Measurements from ENCODE around the gene ACOT2. TPM values are rescaled to one million over a fixed set of nuclear protein-coding genes. Genes with fewer than 3 reads are reported as not detected.
"Not testable (repeated sequence)": the region's sequence is repeated elsewhere in the genome, so short reads cannot be mapped to it uniquely, and the experiment has no call there.

Gene ACOT2
- polyA plus RNA-seq, 1 of the 3 experiments (the other 2 are of a cell fraction): 46.7 TPM

GRCh38 chr14:73570913-73571312, 1.9 kb downstream of the ACOT2 start:
- H3K9ac ChIP-seq; H3K4me3 ChIP-seq (ENCODE audit: low read depth in 2 of 2, low read length in 1 of 2); H3K36me3 ChIP-seq (replicated peaks in 1 of 2; ENCODE audit: control insufficient read depth in 1 of 2, insufficient read depth in 2 of 2, low read length in 1 of 2); H3K27me3 ChIP-seq (ENCODE audit: insufficient read depth); H3K9me3 ChIP-seq; H4K20me1 ChIP-seq (ENCODE audit: insufficient read depth); H3K9me2 ChIP-seq; H3F3A ChIP-seq (replicated peaks; ENCODE audit: insufficient read depth); H2AFZ ChIP-seq (ENCODE audit: low read depth); H3K27ac ChIP-seq (ENCODE audit: low read depth in 2 of 2, low read length in 1 of 2); H3K4me2 ChIP-seq: not testable (repeated sequence)
- Histone ChIP-seq H3K79me2 (ENCODE audit: insufficient read depth) (peaks cover 14% of the 10 kb centered on the region), H3K4me1 (ENCODE audit: control insufficient read depth in 1 of 2, insufficient read depth in 2 of 2, low read depth in 1 of 2, low read length in 1 of 2) (peaks cover 5 to 12% of the 10 kb centered on the region in 2 experiments; a peak in 3 of 4 replicates)
- ChIA-PET POLR2A (interaction anchor here (1.1 to 2.2 kb wide), 2 partner anchors 42 to 80 kb away, joined by 8 read pairs; partner anchors contain the start of genes ACOT6 and RIOX1), CTCF (interaction anchor here (0.6 to 1.7 kb wide), 3 partner anchors 19 to 62 kb away, joined by 3 to 7 read pairs (median 3); no protein-coding TSS in a partner anchor)
- 73% methylated on average over 6 of the region's 8 CpGs for WGBS (ENCODE audit: low lambda C conversion rate)
- peak; percentile 69 for DNase-seq
- TF ChIP-seq RAD21 (IDR thresholded peaks at IDR 0.05; ENCODE audit: low read length) (peak; percentile 31; the same call in 1 of the 2 replicates), CTCF (IDR thresholded peaks at IDR 0.05) (peak; percentile 59)

- not testable (repeated sequence) for H2AFZ ChIP-seq (ENCODE audit: low read depth)
- 98% methylated on average over 5 of the region's 5 CpGs for WGBS (ENCODE audit: low lambda C conversion rate)
- peaks cover 12% of the 10 kb centered on the region for H3K79me2 ChIP-seq (ENCODE audit: insufficient read depth)
Measured at GRCh38 chr14:73573034-73573433, 4.0 kb downstream of the ACOT2 start.

GRCh38 chr14:73573740-73574139, 4.7 kb downstream of the ACOT2 start:
- H4K20me1 ChIP-seq (ENCODE audit: insufficient read depth); DNase-seq; H3K27me3 ChIP-seq (ENCODE audit: insufficient read depth); POLR2A ChIA-PET; H3K9me3 ChIP-seq; H3K79me2 ChIP-seq (ENCODE audit: insufficient read depth); H2AFZ ChIP-seq (ENCODE audit: low read depth); H3K4me1 ChIP-seq (ENCODE audit: control insufficient read depth in 1 of 2, insufficient read depth in 2 of 2, low read depth in 1 of 2, low read length in 1 of 2); CTCF ChIA-PET; H3K9ac ChIP-seq; H3K27ac ChIP-seq (ENCODE audit: low read depth in 2 of 2, low read length in 1 of 2); H3K9me2 ChIP-seq; H3K4me2 ChIP-seq; H3K4me3 ChIP-seq (ENCODE audit: low read depth in 2 of 2, low read length in 1 of 2): not testable (repeated sequence)
- Histone ChIP-seq H3F3A (replicated peaks; ENCODE audit: insufficient read depth) (peaks cover 10% of the 10 kb centered on the region), H3K36me3 (replicated peaks in 1 of 2; ENCODE audit: control insufficient read depth in 1 of 2, insufficient read depth in 2 of 2, low read length in 1 of 2) (peaks cover 0 to 12% of the 10 kb centered on the region in 2 experiments)
- 98% methylated on average over 4 of the region's 4 CpGs for WGBS (ENCODE audit: low lambda C conversion rate)

More at GRCh38 chr14:73573034-73573433, 4.0 kb downstream of the ACOT2 start:
- CTCF ChIA-PET; H3K9ac ChIP-seq; H3K27me3 ChIP-seq (ENCODE audit: insufficient read depth); POLR2A ChIA-PET; H3K9me2 ChIP-seq; DNase-seq; H3K36me3 ChIP-seq (replicated peaks in 1 of 2; ENCODE audit: control insufficient read depth in 1 of 2, insufficient read depth in 2 of 2, low read length in 1 of 2); H3K27ac ChIP-seq (ENCODE audit: low read depth in 2 of 2, low read length in 1 of 2); H3K4me1 ChIP-seq (ENCODE audit: control insufficient read depth in 1 of 2, insufficient read depth in 2 of 2, low read depth in 1 of 2, low read length in 1 of 2); H3K9me3 ChIP-seq; H3K4me2 ChIP-seq; H3K4me3 ChIP-seq (ENCODE audit: low read depth in 2 of 2, low read length in 1 of 2); H4K20me1 ChIP-seq (ENCODE audit: insufficient read depth): not testable (repeated sequence)
- peaks cover 10% of the 10 kb centered on the region for H3F3A ChIP-seq (replicated peaks; ENCODE audit: insufficient read depth)

GRCh38 chr14:73574251-73574650, 5.2 kb downstream of the ACOT2 start:
- H3K9me2 ChIP-seq; H3K9me3 ChIP-seq; H3K9ac ChIP-seq; H3K4me2 ChIP-seq; H3K4me1 ChIP-seq (ENCODE audit: control insufficient read depth in 1 of 2, insufficient read depth in 2 of 2, low read depth in 1 of 2, low read length in 1 of 2); POLR2A ChIA-PET; H4K20me1 ChIP-seq (ENCODE audit: insufficient read depth); H2AFZ ChIP-seq (ENCODE audit: low read depth); H3K27ac ChIP-seq (ENCODE audit: low read depth in 2 of 2, low read length in 1 of 2); H3K4me3 ChIP-seq (ENCODE audit: low read depth in 2 of 2, low read length in 1 of 2); H3K79me2 ChIP-seq (ENCODE audit: insufficient read depth); H3K27me3 ChIP-seq (ENCODE audit: insufficient read depth); DNase-seq; CTCF ChIA-PET: not testable (repeated sequence)
- H3K36me3 ChIP-seq (replicated peaks in 1 of 2; ENCODE audit: control insufficient read depth in 1 of 2, insufficient read depth in 2 of 2, low read length in 1 of 2): peaks cover 0 to 12% of the 10 kb centered on the region in 2 experiments
- WGBS (ENCODE audit: low lambda C conversion rate): 99% methylated on average over 7 of the region's 7 CpGs
- H3F3A ChIP-seq (replicated peaks; ENCODE audit: insufficient read depth): peaks cover 10% of the 10 kb centered on the region

Data from SK-N-SH (cell line).